HEK293 (cell line): ENCODE data around the gene C2CD4C.
A peak's percentile ranks its signal among the peaks of the same experiment; 100 is the strongest.

ENCODE experiments used
- EGR2 ChIP-seq: fragments of 450-650 bp; formaldehyde crosslinking; IDR thresholded peaks from 2 replicates; pipeline ENCODE4 v1.5.1; 2016; ENCODE audit warnings: low read depth, missing biosample characterization, missing genetic modification characterization
- GLI4 ChIP-seq: fragments of 450-650 bp; formaldehyde crosslinking; IDR thresholded peaks from 2 replicates; pipeline ENCODE4 v1.5.1; 2016; ENCODE audit warnings: missing biosample characterization, missing genetic modification characterization
- KLF9 ChIP-seq: fragments of 450-650 bp; formaldehyde crosslinking; IDR thresholded peaks from 2 replicates; pipeline ENCODE4 v1.5.1; 2016; ENCODE audit warnings: missing biosample characterization, missing genetic modification characterization, low read depth
- SCRT2 ChIP-seq: fragments of 450-650 bp; formaldehyde crosslinking; IDR thresholded peaks from 2 replicates; pipeline ENCODE4 v1.5.1; 2016; ENCODE audit warnings: missing biosample characterization, missing genetic modification characterization
- ZBTB17 ChIP-seq: fragments of 450-650 bp; formaldehyde crosslinking; IDR thresholded peaks from 2 replicates; pipeline ENCODE4 v1.5.1; 2016; ENCODE audit warnings: missing biosample characterization, missing genetic modification characterization
- ZNF157 ChIP-seq: fragments of 450-650 bp; formaldehyde crosslinking; IDR thresholded peaks from 2 replicates; pipeline ENCODE4 v1.5.1; 2016; ENCODE audit warnings: missing biosample characterization, missing genetic modification characterization
- ZNF174 ChIP-seq: fragments of 450-650 bp; formaldehyde crosslinking; IDR thresholded peaks from 2 replicates; pipeline ENCODE4 v1.5.0; 2017; ENCODE audit warnings: missing biosample characterization, mild to moderate bottlenecking, missing genetic modification characterization
- ZNF23 ChIP-seq: fragments of 450-650 bp; formaldehyde crosslinking; IDR thresholded peaks from 2 replicates; pipeline ENCODE4 v1.5.1; 2016; ENCODE audit warnings: missing biosample characterization, missing genetic modification characterization, borderline replicate concordance
- ZNF292 ChIP-seq: fragments of 450-650 bp; formaldehyde crosslinking; IDR thresholded peaks from 2 replicates; pipeline ENCODE4 v1.5.1; 2016; ENCODE audit warnings: low read depth, missing biosample characterization, missing genetic modification characterization, borderline replicate concordance
- ZNF311 ChIP-seq: fragments of 450-650 bp; formaldehyde crosslinking; IDR thresholded peaks from 2 replicates; pipeline ENCODE4 v1.5.1; 2017; ENCODE audit warnings: missing biosample characterization, missing genetic modification characterization, borderline replicate concordance
- ZNF366 ChIP-seq: fragments of 450-650 bp; formaldehyde crosslinking; conservative IDR thresholded peaks from 2 replicates; pipeline ENCODE4 v1.5.1; 2016; ENCODE audit warnings: missing biosample characterization, missing genetic modification characterization
- ZNF544 ChIP-seq: fragments of 450-650 bp; formaldehyde crosslinking; IDR thresholded peaks from 2 replicates; pipeline ENCODE4 v1.5.0; 2017; ENCODE audit warnings: missing biosample characterization, missing genetic modification characterization
- ZNF610 ChIP-seq: fragments of 450-650 bp; formaldehyde crosslinking; IDR thresholded peaks from 2 replicates; pipeline ENCODE4 v1.5.1; 2016; ENCODE audit warnings: missing biosample characterization, missing genetic modification characterization, borderline replicate concordance
- ZNF624 ChIP-seq: fragments of 450-650 bp; formaldehyde crosslinking; IDR thresholded peaks from 2 replicates; pipeline ENCODE4 v1.5.1; 2017; ENCODE audit warnings: missing biosample characterization, missing genetic modification characterization
- ZNF629 ChIP-seq: fragments of 450-650 bp; formaldehyde crosslinking; IDR thresholded peaks from 2 replicates; pipeline ENCODE4 v1.5.1; 2017; ENCODE audit warnings: missing biosample characterization, missing genetic modification characterization
- ZNF658 ChIP-seq: fragments of 450-650 bp; formaldehyde crosslinking; IDR thresholded peaks from 2 replicates; pipeline ENCODE4; 2016; ENCODE audit warnings: missing biosample characterization, missing genetic modification characterization
- ZNF768 ChIP-seq: fragments of 450-650 bp; formaldehyde crosslinking; IDR thresholded peaks from 2 replicates; pipeline ENCODE4 v1.5.1; 2018; ENCODE audit warnings: missing biosample characterization, mild to moderate bottlenecking, missing genetic modification characterization
- TF ChIP-seq, protein P1 (sequence below): fragments of 450-650 bp; formaldehyde crosslinking; IDR thresholded peaks from 2 replicates; pipeline ENCODE4 v1.5.1; 2016; ENCODE audit warnings: missing biosample characterization, missing genetic modification characterization
- TF ChIP-seq, protein P2 (sequence below): fragments of 450-650 bp; formaldehyde crosslinking; IDR thresholded peaks from 2 replicates; pipeline ENCODE4 v1.5.1; 2016; ENCODE audit warnings: missing biosample characterization, missing genetic modification characterization
- TF ChIP-seq, protein P3 (sequence below): fragments of 450-650 bp; formaldehyde crosslinking; IDR thresholded peaks from 2 replicates; pipeline ENCODE4 v1.5.1; 2016; ENCODE audit warnings: missing biosample characterization, missing genetic modification characterization
- TF ChIP-seq, protein P4 (sequence below): fragments of 450-650 bp; formaldehyde crosslinking; IDR thresholded peaks from 2 replicates; pipeline ENCODE4 v1.5.1; 2017; ENCODE audit warnings: missing biosample characterization, missing genetic modification characterization
- TF ChIP-seq, protein P5 (sequence below): fragments of 450-650 bp; formaldehyde crosslinking; IDR thresholded peaks from 2 replicates; pipeline ENCODE4 v1.5.1; 2016; ENCODE audit warnings: missing biosample characterization, missing genetic modification characterization
- TF ChIP-seq, protein P6 (sequence below): fragments of 450-650 bp; formaldehyde crosslinking; IDR thresholded peaks from 2 replicates; pipeline ENCODE4 v1.5.1; 2017; ENCODE audit warnings: missing biosample characterization, missing genetic modification characterization
- TF ChIP-seq, protein P7 (sequence below): fragments of 450-650 bp; formaldehyde crosslinking; IDR thresholded peaks from 2 replicates; pipeline ENCODE4 v1.5.1; 2017; ENCODE audit warnings: missing biosample characterization, missing genetic modification characterization
- TF ChIP-seq, protein P8 (sequence below): fragments of 450-650 bp; formaldehyde crosslinking; IDR thresholded peaks from 2 replicates; pipeline ENCODE4 v1.5.1; 2016; ENCODE audit warnings: missing biosample characterization, missing genetic modification characterization
- TF ChIP-seq, protein P9 (sequence below): fragments of 450-650 bp; formaldehyde crosslinking; IDR thresholded peaks from 2 replicates; pipeline ENCODE4 v1.5.1; 2016; ENCODE audit warnings: missing biosample characterization, missing genetic modification characterization

The C2CD4C gene

DNA sequence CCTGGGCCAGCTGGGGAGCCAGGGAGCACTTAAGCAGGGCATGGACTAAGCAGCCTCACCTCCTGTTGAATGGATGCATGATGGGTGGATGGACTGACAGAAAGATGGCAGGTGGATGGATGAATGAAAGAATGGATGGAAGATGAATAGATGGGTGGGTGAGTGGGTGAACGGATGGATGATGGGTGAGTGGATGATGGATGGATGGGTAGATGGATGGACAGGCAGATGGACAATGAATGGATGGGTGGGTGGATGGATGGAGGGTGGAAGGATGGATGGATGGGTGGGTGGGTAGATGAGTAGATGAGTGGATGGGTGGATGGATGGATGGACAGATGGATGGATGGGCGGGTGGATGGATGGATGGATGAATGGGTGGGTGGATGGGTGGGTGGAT is 33.1 kb upstream of the C2CD4C start (continued):
- TF ChIP-seq, protein P1, sequence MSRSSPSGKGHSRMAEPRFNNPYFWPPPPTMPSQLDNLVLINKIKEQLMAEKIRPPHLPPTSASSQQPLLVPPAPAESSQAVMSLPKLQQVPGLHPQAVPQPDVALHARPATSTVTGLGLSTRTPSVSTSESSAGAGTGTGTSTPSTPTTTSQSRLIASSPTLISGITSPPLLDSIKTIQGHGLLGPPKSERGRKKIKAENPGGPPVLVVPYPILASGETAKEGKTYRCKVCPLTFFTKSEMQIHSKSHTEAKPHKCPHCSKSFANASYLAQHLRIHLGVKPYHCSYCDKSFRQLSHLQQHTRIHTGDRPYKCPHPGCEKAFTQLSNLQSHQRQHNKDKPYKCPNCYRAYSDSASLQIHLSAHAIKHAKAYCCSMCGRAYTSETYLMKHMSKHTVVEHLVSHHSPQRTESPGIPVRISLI (tag by site-specific recombination), result no peak
- TF ChIP-seq ZNF624 (tag by site-specific recombination), result no peak
- no peak for TF ChIP-seq ZNF157 (tag by site-specific recombination)
- TF ChIP-seq, protein P2, sequence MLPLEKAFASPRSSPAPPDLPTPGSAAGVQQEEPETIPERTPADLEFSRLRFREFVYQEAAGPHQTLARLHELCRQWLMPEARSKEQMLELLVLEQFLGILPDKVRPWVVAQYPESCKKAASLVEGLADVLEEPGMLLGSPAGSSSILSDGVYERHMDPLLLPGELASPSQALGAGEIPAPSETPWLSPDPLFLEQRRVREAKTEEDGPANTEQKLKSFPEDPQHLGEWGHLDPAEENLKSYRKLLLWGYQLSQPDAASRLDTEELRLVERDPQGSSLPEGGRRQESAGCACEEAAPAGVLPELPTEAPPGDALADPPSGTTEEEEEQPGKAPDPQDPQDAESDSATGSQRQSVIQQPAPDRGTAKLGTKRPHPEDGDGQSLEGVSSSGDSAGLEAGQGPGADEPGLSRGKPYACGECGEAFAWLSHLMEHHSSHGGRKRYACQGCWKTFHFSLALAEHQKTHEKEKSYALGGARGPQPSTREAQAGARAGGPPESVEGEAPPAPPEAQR, result no peak
- TF ChIP-seq, protein P3, sequence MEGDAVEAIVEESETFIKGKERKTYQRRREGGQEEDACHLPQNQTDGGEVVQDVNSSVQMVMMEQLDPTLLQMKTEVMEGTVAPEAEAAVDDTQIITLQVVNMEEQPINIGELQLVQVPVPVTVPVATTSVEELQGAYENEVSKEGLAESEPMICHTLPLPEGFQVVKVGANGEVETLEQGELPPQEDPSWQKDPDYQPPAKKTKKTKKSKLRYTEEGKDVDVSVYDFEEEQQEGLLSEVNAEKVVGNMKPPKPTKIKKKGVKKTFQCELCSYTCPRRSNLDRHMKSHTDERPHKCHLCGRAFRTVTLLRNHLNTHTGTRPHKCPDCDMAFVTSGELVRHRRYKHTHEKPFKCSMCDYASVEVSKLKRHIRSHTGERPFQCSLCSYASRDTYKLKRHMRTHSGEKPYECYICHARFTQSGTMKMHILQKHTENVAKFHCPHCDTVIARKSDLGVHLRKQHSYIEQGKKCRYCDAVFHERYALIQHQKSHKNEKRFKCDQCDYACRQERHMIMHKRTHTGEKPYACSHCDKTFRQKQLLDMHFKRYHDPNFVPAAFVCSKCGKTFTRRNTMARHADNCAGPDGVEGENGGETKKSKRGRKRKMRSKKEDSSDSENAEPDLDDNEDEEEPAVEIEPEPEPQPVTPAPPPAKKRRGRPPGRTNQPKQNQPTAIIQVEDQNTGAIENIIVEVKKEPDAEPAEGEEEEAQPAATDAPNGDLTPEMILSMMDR (tag by site-specific recombination), result no peak
- TF ChIP-seq ZBTB17 (tag by site-specific recombination), result peak; percentile 95
- TF ChIP-seq, protein P4, sequence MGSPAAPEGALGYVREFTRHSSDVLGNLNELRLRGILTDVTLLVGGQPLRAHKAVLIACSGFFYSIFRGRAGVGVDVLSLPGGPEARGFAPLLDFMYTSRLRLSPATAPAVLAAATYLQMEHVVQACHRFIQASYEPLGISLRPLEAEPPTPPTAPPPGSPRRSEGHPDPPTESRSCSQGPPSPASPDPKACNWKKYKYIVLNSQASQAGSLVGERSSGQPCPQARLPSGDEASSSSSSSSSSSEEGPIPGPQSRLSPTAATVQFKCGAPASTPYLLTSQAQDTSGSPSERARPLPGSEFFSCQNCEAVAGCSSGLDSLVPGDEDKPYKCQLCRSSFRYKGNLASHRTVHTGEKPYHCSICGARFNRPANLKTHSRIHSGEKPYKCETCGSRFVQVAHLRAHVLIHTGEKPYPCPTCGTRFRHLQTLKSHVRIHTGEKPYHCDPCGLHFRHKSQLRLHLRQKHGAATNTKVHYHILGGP, result no peak
- TF ChIP-seq, protein P5, sequence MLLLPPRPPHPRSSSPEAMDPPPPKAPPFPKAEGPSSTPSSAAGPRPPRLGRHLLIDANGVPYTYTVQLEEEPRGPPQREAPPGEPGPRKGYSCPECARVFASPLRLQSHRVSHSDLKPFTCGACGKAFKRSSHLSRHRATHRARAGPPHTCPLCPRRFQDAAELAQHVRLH (tag by site-specific recombination), result no peak
- TF ChIP-seq, protein P6, sequence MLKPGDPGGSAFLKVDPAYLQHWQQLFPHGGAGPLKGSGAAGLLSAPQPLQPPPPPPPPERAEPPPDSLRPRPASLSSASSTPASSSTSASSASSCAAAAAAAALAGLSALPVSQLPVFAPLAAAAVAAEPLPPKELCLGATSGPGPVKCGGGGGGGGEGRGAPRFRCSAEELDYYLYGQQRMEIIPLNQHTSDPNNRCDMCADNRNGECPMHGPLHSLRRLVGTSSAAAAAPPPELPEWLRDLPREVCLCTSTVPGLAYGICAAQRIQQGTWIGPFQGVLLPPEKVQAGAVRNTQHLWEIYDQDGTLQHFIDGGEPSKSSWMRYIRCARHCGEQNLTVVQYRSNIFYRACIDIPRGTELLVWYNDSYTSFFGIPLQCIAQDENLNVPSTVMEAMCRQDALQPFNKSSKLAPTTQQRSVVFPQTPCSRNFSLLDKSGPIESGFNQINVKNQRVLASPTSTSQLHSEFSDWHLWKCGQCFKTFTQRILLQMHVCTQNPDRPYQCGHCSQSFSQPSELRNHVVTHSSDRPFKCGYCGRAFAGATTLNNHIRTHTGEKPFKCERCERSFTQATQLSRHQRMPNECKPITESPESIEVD (tag by site-specific recombination), result no peak
- no peak for TF ChIP-seq GLI4 (tag by site-specific recombination)
- TF ChIP-seq ZNF174 (tag by site-specific recombination), result no peak
- TF ChIP-seq KLF9 (tag by site-specific recombination), result no peak
- peak; percentile 75; the same call in 1 of the 2 replicates for TF ChIP-seq EGR2 (tag by site-specific recombination)
- no peak for TF ChIP-seq ZNF610 (tag by site-specific recombination)
- peak; percentile 31; the same call in 1 of the 2 replicates for TF ChIP-seq SCRT2 (tag by site-specific recombination)
- no peak for TF ChIP-seq ZNF544
- TF ChIP-seq ZNF658, result no peak
- TF ChIP-seq ZNF311 (tag by site-specific recombination), result no peak
- TF ChIP-seq, protein P7, sequence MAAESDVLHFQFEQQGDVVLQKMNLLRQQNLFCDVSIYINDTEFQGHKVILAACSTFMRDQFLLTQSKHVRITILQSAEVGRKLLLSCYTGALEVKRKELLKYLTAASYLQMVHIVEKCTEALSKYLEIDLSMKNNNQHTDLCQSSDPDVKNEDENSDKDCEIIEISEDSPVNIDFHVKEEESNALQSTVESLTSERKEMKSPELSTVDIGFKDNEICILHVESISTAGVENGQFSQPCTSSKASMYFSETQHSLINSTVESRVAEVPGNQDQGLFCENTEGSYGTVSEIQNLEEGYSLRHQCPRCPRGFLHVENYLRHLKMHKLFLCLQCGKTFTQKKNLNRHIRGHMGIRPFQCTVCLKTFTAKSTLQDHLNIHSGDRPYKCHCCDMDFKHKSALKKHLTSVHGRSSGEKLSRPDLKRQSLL (tag by site-specific recombination), result no peak
- TF ChIP-seq ZNF768 (tag by site-specific recombination), result no peak
- TF ChIP-seq ZNF292, result no peak
- no peak for TF ChIP-seq ZNF629 (tag by site-specific recombination)
- TF ChIP-seq, protein P8, sequence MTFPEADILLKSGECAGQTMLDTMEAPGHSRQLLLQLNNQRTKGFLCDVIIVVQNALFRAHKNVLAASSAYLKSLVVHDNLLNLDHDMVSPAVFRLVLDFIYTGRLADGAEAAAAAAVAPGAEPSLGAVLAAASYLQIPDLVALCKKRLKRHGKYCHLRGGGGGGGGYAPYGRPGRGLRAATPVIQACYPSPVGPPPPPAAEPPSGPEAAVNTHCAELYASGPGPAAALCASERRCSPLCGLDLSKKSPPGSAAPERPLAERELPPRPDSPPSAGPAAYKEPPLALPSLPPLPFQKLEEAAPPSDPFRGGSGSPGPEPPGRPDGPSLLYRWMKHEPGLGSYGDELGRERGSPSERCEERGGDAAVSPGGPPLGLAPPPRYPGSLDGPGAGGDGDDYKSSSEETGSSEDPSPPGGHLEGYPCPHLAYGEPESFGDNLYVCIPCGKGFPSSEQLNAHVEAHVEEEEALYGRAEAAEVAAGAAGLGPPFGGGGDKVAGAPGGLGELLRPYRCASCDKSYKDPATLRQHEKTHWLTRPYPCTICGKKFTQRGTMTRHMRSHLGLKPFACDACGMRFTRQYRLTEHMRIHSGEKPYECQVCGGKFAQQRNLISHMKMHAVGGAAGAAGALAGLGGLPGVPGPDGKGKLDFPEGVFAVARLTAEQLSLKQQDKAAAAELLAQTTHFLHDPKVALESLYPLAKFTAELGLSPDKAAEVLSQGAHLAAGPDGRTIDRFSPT, result peak; percentile 52; the same call in 1 of the 2 replicates
- TF ChIP-seq ZNF23, result no peak
- TF ChIP-seq ZNF366 (tag by site-specific recombination), result peak; percentile 99
- TF ChIP-seq, protein P9, sequence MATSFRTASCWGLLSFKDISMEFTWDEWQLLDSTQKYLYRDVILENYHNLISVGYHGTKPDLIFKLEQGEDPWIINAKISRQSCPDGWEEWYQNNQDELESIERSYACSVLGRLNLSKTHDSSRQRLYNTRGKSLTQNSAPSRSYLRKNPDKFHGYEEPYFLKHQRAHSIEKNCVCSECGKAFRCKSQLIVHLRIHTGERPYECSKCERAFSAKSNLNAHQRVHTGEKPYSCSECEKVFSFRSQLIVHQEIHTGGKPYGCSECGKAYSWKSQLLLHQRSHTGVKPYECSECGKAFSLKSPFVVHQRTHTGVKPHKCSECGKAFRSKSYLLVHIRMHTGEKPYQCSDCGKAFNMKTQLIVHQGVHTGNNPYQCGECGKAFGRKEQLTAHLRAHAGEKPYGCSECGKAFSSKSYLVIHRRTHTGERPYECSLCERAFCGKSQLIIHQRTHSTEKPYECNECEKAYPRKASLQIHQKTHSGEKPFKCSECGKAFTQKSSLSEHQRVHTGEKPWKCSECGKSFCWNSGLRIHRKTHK (tag by site-specific recombination), result no peak
